Measurements from ENCODE around the gene CROCC2.

The CROCC2 gene

GRCh38 chr2:240906141-240906910, at the start of gene CROCC2:
Gene CROCC2 (plus strand): TSS chr2:240906336. CDS start chr2:240906514, 178 bp downstream.
- no peaks in the 10 kb centered on the region for H3K36me3 Mint-ChIP-seq (ENCODE audit: low read depth)
- no peak within 1 kb of the TSS for H3K4me3 Mint-ChIP-seq
- no peaks in the 10 kb centered on the region for H3K27me3 Mint-ChIP-seq (ENCODE audit: low read depth)
- no peak within 1 kb of the TSS for H3K27ac Mint-ChIP-seq
- no peaks in the 10 kb centered on the region for H3K9me3 Mint-ChIP-seq
- peaks cover 2% of the 10 kb centered on the region for H3K4me1 Mint-ChIP-seq (ENCODE audit: low read depth)

GRCh38 chr2:240857039-240858008, 48.8 kb upstream of the CROCC2 start:
- Mint-ChIP-seq H3K4me3 (no peak overlapping the region), H3K36me3 (ENCODE audit: low read depth) (no peaks in the 10 kb centered on the region), H3K9me3 (peaks cover 14% of the 10 kb centered on the region), H3K4me1 (ENCODE audit: low read depth) (no peaks in the 10 kb centered on the region), H3K27me3 (ENCODE audit: low read depth) (peaks cover 5% of the 10 kb centered on the region), H3K27ac (no peak overlapping the region)

- H3K27ac Mint-ChIP-seq = no peak overlapping the region
- H3K4me1 Mint-ChIP-seq (ENCODE audit: low read depth) = no peaks in the 10 kb centered on the region
- H3K4me3 Mint-ChIP-seq = no peak overlapping the region
- no peaks in the 10 kb centered on the region for H3K36me3 Mint-ChIP-seq (ENCODE audit: low read depth)
- peaks cover 9% of the 10 kb centered on the region for H3K27me3 Mint-ChIP-seq (ENCODE audit: low read depth)
- peaks cover 14% of the 10 kb centered on the region for H3K9me3 Mint-ChIP-seq
These were observed 47.8 kb upstream of the CROCC2 start for GRCh38 chr2:240858321-240858720.

GRCh38 chr2:240858871-240859270, 47.3 kb upstream of the CROCC2 start:
- H3K36me3 Mint-ChIP-seq (ENCODE audit: low read depth) = no peaks in the 10 kb centered on the region
- no peak overlapping the region for H3K27ac Mint-ChIP-seq
- H3K9me3 Mint-ChIP-seq = peaks cover 14% of the 10 kb centered on the region
- no peak overlapping the region for H3K4me3 Mint-ChIP-seq
- peaks cover 14% of the 10 kb centered on the region for H3K27me3 Mint-ChIP-seq (ENCODE audit: low read depth)
- H3K4me1 Mint-ChIP-seq (ENCODE audit: low read depth) = no peaks in the 10 kb centered on the region

DNA sequence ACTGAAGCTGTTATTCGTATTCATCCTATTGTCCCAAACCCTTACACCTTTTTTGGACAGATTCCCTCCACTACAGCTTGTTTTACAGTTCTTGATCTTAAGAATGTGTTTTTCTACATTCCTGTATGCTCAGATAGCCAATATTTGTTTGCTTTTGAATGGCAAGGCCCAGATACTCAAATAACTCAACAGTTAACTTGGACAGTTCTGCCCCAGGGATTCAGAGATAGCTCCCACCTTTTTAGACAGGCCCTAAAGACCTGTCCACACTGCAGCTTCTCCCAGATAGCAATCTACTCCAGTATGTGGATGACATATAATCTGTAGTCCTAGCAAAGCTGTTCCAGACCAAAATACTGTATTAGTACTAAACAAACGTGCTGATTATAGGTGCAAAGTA, 44.6 kb upstream of the CROCC2 start:
- peaks cover 27% of the 10 kb centered on the region for H3K27me3 Mint-ChIP-seq (ENCODE audit: low read depth)
- peaks cover 4% of the 10 kb centered on the region for H3K4me1 Mint-ChIP-seq (ENCODE audit: low read depth)
- no peaks in the 10 kb centered on the region for H3K36me3 Mint-ChIP-seq (ENCODE audit: low read depth)
- H3K27ac Mint-ChIP-seq = no peak overlapping the region
- H3K4me3 Mint-ChIP-seq = no peak overlapping the region
- no peaks in the 10 kb centered on the region for H3K9me3 Mint-ChIP-seq

GRCh38 chr2:240864475-240864874, 41.7 kb upstream of the CROCC2 start:
- no peaks in the 10 kb centered on the region for H3K9me3 Mint-ChIP-seq
- no peaks in the 10 kb centered on the region for H3K36me3 Mint-ChIP-seq (ENCODE audit: low read depth)
- peaks cover 4% of the 10 kb centered on the region for H3K4me1 Mint-ChIP-seq (ENCODE audit: low read depth)
- H3K4me3 Mint-ChIP-seq = no peak overlapping the region
- H3K27me3 Mint-ChIP-seq (ENCODE audit: low read depth) = peaks cover 32% of the 10 kb centered on the region
- no peak overlapping the region for H3K27ac Mint-ChIP-seq

- Mint-ChIP-seq H3K27me3 (ENCODE audit: low read depth) (peaks cover 32% of the 10 kb centered on the region), H3K27ac (no peak overlapping the region), H3K36me3 (ENCODE audit: low read depth) (no peaks in the 10 kb centered on the region), H3K4me3 (no peak overlapping the region), H3K4me1 (ENCODE audit: low read depth) (peaks cover 4% of the 10 kb centered on the region), H3K9me3 (no peaks in the 10 kb centered on the region)
These were observed 40.7 kb upstream of the CROCC2 start for GRCh38 chr2:240865391-240865790.

- H3K27ac Mint-ChIP-seq = no peak within 1 kb of the TSS
- H3K27me3 Mint-ChIP-seq (ENCODE audit: low read depth) = peaks cover 21% of the 10 kb centered on the region
- no peaks in the 10 kb centered on the region for H3K36me3 Mint-ChIP-seq (ENCODE audit: low read depth)
- H3K4me3 Mint-ChIP-seq = no peak within 1 kb of the TSS
- no peaks in the 10 kb centered on the region for H3K9me3 Mint-ChIP-seq
- peaks cover 4% of the 10 kb centered on the region for H3K4me1 Mint-ChIP-seq (ENCODE audit: low read depth)
These were observed 37.6 kb upstream of the CROCC2 start, which contains the start of gene AGXT for GRCh38 chr2:240868286-240869108. Gene AGXT (plus strand): TSS chr2:240868824. CDS start chr2:240868866, 42 bp downstream.

GRCh38 chr2:240869109-240869955, 36.8 kb upstream of the CROCC2 start:
- Mint-ChIP-seq H3K27me3 (ENCODE audit: low read depth) (peaks cover 13% of the 10 kb centered on the region), H3K4me1 (ENCODE audit: low read depth) (peaks cover 4% of the 10 kb centered on the region), H3K36me3 (ENCODE audit: low read depth) (no peaks in the 10 kb centered on the region), H3K9me3 (no peaks in the 10 kb centered on the region), H3K27ac (no peak overlapping the region), H3K4me3 (no peak overlapping the region)

DNA sequence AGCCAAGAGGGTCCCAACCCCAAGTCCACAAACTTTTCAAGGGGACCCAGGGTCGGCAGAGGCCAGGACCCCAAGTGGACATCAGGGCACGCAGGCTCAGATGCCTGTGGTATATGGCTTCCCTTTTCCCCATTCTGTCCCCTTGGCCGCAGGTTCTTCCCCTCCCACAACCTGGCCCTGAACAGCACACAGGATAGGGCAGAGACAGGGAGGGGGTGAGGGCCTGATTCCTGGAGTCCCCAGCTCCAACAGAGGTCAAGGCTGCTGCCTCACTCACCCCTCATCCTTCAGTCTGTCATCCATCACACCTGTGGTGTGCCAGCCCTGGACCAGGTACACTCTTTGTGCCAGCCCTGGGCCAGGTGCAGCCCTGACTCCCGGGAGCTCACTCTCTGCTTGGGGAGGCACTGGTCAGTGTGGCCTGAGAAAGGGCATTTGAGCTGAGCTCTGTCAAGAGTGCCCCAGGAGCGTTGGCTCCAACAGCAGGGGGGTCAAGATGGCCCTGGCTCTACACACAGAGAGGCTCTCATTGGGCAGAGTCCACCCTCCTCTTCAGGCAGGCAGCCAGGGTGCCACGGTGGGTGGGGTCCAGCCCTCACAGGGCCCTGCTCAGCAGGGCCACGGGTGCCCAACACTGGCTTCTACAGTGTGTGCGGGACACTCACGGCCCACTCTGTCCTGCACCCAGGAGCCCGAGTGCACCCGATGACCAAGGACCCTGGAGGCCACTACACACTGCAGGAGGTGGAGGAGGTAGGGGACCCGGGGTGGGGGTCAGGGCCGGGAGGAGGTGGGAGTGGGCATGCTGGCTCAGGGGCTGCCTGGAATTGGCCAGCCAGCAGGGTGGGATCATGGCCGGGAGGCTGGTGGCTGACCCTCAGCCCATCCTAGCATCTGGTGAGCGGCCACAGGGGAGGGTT, 35.9 kb upstream of the CROCC2 start:
- H3K27ac Mint-ChIP-seq = no peak overlapping the region

GRCh38 chr2:240871071-240871958, 34.8 kb upstream of the CROCC2 start:
- no peak overlapping the region for H3K4me3 Mint-ChIP-seq
- H3K27ac Mint-ChIP-seq = no peak overlapping the region
- H3K4me1 Mint-ChIP-seq (ENCODE audit: low read depth) = no peaks in the 10 kb centered on the region
- H3K36me3 Mint-ChIP-seq (ENCODE audit: low read depth) = no peaks in the 10 kb centered on the region
- no peaks in the 10 kb centered on the region for H3K9me3 Mint-ChIP-seq
- H3K27me3 Mint-ChIP-seq (ENCODE audit: low read depth) = peaks cover 4% of the 10 kb centered on the region

More for the DNA sequence above, 35.9 kb upstream of the CROCC2 start:
- H3K4me3 Mint-ChIP-seq = no peak overlapping the region
- peaks cover 4% of the 10 kb centered on the region for H3K4me1 Mint-ChIP-seq (ENCODE audit: low read depth)
- H3K9me3 Mint-ChIP-seq = no peaks in the 10 kb centered on the region
- H3K36me3 Mint-ChIP-seq (ENCODE audit: low read depth) = no peaks in the 10 kb centered on the region
- peaks cover 8% of the 10 kb centered on the region for H3K27me3 Mint-ChIP-seq (ENCODE audit: low read depth)
